HG03103 (cell line): Measurements from ENCODE around the gene SORCS3.

Source experiments
- ATAC-seq: cut with Tn5 transposase; IDR thresholded peaks from one replicate; pipeline ENCODE4 v1.9.1; 2021; ENCODE audit warnings: low read depth; ENCODE audit not compliant: unreplicated experiment

Gene SORCS3

GRCh38 chr10:105210546-105210945, 569.5 kb downstream of the SORCS3 start:
- no peak for ATAC-seq

- no peak for ATAC-seq
These were observed 596.6 kb downstream of the SORCS3 start for GRCh38 chr10:105237685-105238084.

- ATAC-seq: no peak
These were observed 598.5 kb downstream of the SORCS3 start for GRCh38 chr10:105239311-105240219.

GRCh38 chr10:105241254-105241653, 600.2 kb downstream of the SORCS3 start:
- ATAC-seq: no peak

- no peak for ATAC-seq
These were observed 602.3 kb downstream of the SORCS3 start for GRCh38 chr10:105243381-105243780.

GRCh38 chr10:105243825-105244224, 602.7 kb downstream of the SORCS3 start:
- no peak for ATAC-seq

- ATAC-seq: no peak
These were observed 606.9 kb downstream of the SORCS3 start for GRCh38 chr10:105247831-105248499.

GRCh38 chr10:105252911-105253310, 611.8 kb downstream of the SORCS3 start:
- no peak for ATAC-seq

GRCh38 chr10:105253515-105254212, 612.6 kb downstream of the SORCS3 start:
- ATAC-seq: no peak

- ATAC-seq: no peak
These were observed 617.1 kb downstream of the SORCS3 start for GRCh38 chr10:105258036-105258673.

GRCh38 chr10:105258674-105259065, 617.6 kb downstream of the SORCS3 start:
- no peak for ATAC-seq

GRCh38 chr10:105259201-105259600, 618.1 kb downstream of the SORCS3 start:
- no peak for ATAC-seq

GRCh38 chr10:105262666-105263065, 621.6 kb downstream of the SORCS3 start:
- no peak for ATAC-seq

GRCh38 chr10:105266966-105267539, 626.0 kb downstream of the SORCS3 start:
- no peak for ATAC-seq

GRCh38 chr10:105268961-105269360, 627.9 kb downstream of the SORCS3 start:
- ATAC-seq: no peak

- no peak for ATAC-seq
These were observed 628.6 kb downstream of the SORCS3 start for GRCh38 chr10:105269689-105270088.

GRCh38 chr10:105274556-105275070, 633.5 kb downstream of the SORCS3 start:
- ATAC-seq: no peak

GRCh38 chr10:105278439-105278838, 637.3 kb downstream of the SORCS3 start:
- ATAC-seq: no peak

- no peak for ATAC-seq
These were observed 638.0 kb downstream of the SORCS3 start for GRCh38 chr10:105279101-105279500.

- ATAC-seq: no peak
These were observed 639.8 kb downstream of the SORCS3 start for GRCh38 chr10:105280895-105281294.
